Myocyte (in vitro differentiated cells): ENCODE measurements around the gene STN1. TPM values are rescaled to one million over a fixed set of nuclear protein-coding genes. Genes with fewer than 3 reads are reported as not detected.
"Not testable (repeated sequence)": the region's sequence is repeated elsewhere in the genome, so short reads cannot be mapped to it uniquely, and the experiment has no call there.

Source experiments
- DNase-seq: peaks from one replicate; pipeline ENCODE4 v3.0.0-alpha.2; 2012; ENCODE audit warnings: low read depth
- total RNA-seq: library from RNA; depleted of rRNA; stranded (reverse); fragments of >200 nt; gene quantifications from 2 replicates; pipeline ENCODE4 v1.2.3, GENCODE V29; 2014

STN1 gene
- total RNA-seq, 1 donor from 2014 or later: 77.2 TPM

DNA sequence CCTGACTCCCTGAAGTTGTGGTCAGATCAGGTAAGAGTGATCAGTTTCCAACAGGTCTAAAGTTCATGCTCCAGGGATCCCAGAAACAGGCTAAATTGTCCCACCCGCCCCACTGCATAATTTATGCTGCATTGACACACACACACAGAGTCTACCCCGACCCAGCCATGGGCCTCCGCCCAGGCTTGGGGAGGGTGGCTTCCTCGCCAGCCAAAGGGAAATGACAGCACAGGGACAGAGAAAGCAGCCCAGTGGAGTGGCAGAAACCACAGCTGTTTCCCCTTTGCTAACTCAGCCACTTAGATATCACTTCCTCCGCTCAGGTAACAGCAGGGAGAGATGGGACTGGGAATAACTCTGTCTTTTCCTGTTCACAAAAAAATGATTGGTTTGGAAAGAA, 72.0 kb downstream of the STN1 start:
- no peak for DNase-seq

DNA sequence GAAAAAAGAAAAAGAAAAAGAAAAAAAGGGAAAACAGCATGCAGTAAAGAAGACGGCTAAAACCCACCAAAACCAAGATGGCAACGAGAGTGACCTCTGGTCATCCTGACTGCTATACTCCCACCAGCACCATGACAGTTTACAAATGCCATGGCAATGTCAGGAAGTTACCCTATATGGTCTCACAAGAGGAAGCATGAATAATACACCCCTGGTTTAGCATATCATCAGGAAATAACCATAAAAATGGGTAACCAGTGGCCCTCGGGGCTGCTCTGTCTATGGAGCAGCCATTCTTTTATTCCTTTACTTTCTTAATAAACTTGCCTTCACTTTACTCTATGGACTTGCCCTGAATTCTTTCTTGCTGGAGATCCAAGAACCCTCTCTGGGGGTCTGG, 72.6 kb downstream of the STN1 start:
- DNase-seq: not testable (repeated sequence)

DNA sequence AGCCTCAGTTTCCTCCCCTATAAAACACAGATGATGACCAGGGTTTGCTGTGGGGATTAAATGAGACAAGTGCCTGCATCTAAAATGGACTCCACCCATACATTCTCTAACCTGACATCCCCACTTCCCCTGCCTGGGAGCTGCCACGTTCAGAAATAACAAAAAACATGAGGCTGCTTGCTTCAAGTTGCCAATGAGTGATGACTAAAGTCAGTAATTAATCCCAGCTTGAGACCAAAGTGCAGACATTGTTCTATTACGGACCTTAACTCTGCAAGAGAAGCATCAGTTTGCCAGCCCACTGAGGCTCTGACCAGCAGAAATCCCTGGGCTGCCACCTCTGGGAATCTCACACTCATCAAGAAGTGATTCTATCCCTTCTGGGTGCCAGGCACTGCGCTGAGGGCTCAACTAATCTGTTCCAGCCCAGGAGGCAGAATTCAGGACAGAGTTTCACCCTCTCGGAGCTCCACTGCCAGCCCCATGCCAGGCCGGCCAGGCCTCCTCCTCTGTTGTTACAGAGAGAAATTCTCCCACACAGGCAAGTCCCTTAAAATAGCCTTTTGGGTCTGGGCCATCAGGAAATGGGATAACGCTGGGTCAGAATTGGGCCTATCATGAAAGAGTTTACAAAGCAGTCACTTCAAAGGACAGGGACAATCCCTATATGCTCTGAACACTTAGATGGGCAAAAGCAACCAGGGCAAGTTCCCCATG, 74.0 kb downstream of the STN1 start:
- peak; percentile 76 for DNase-seq

DNA sequence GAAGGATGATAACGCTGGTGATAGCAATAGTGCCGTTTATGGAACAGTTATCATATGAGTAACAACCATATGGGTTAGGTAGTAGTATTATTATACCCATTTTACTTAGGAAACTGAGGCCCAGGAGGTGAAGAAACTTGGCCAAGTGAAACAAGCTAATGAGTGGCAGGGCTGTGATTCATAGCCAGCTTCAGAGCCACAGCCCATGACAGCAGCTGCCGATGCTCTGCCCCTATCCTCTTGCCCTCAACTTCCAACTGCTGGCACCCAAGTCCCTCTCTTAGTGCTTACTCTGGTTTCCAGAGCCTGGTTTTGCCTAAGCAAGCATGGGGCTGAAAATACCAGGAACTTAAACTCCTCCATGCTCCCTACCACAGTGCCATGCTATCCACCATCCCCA, 74.9 kb downstream of the STN1 start:
- DNase-seq: peak; percentile 88

DNA sequence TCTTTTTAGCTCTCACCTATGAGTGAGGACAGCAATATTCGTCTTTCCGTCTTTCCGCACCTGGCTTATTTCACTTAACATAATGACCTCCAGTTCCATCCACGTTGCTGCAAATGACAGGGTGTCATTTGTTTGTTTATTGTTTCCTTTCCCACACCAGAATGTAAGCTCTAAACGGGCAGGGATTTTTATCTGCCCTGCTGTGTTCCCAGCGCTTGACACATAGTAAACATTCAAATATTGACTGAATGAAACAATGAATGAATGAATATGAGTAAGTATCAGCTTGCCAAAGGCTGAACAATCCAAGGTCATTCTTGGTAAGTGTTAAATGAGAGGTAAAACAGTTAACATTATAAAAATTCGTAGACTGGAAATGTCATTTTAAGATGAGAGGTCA, 75.4 kb downstream of the STN1 start:
- no peak for DNase-seq

DNA sequence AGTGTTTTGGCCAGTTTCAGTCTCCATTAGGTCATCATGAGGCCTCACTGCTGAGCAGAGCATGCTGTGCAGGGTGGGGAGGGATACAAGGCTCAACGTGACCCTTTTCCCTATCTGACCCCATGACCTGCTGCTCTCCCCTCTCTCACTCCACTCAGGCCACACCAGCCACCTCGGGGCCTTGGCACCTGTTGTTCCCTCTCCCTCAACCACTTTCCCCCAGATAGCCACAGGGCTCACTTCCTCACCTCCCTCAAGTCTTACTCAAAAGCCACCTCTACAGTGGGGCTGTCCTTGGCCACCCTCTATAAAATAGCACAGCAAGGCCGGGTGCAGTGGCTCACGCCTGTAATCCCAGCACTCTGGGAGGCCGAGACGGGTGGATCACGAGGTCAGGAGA, 76.5 kb downstream of the STN1 start:
- DNase-seq: no peak

DNA sequence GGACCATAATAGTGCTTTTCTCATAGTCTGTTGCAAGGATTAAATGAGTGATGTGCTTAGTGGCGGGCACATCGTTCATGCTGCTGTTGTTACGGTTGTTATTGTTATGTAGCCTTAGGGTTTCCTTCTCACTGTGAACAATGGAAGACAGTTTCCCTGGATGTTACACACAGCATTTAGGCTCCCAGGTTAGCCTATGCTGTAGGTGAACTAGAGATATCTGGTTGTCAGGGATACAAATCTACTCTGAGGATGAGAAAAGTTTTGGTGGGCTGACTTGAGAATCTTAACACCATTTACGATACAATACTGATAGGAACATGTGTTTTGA, 77.3 kb downstream of the STN1 start:
- DNase-seq: no peak

DNA sequence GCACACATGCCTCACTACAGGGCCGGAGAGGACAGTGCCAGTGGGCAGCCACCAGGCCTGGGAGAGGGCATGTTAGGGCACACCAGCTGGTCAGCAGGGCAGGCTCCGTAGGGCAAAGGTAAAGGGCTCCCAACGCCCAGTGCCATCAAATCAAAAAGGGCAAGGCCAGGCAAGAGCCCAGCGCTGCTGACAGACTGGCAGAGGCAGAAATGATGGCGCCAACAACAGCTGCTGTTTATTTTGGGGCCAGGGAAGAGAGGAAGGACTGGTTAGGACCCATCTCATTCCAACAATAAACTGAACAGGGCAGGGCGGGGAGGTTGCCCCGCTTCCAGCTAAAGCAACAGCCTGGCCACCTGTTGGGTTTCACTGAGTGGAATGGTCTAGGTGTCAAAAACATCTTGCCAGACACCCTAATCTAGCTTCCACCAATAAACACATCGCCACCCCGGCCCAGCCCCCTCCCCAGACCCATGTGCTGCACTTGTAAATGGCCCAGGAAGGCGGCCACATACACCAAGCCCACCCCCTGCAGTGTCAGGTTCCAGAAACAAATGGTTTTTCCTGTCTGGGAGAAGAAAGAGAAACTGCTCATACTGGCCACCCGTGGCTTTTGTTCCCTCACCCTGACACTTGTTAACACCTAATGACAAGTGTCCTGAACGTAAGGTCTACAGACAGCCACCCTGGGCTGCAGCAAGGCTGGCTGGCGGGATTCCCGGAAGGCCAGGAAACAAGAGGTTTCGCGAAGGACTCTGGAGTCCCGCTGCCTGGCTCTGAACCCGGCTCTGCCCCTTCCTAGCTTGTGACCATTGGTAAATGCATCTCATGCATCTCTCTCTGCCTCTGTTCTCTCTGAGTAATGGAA, 77.9 kb downstream of the STN1 start:
- peak; percentile 95 for DNase-seq

DNA sequence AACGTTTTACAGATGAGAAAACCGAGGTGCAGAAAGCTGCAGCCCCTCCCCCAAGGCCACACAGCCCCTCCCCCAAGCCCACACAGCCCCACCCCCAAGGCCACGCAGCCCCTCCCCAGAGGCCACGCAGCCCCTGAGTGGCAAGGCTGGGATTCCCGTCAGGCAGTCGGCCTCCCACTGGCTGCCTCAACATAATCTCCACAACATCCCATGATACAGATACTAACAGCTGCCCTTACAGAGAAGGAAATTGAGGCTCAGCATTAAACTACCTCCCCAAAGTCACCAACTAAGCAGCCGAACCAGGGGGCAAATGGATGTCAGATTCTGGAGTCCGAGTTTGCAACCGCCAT, 78.5 kb downstream of the STN1 start:
- no peak for DNase-seq

DNA sequence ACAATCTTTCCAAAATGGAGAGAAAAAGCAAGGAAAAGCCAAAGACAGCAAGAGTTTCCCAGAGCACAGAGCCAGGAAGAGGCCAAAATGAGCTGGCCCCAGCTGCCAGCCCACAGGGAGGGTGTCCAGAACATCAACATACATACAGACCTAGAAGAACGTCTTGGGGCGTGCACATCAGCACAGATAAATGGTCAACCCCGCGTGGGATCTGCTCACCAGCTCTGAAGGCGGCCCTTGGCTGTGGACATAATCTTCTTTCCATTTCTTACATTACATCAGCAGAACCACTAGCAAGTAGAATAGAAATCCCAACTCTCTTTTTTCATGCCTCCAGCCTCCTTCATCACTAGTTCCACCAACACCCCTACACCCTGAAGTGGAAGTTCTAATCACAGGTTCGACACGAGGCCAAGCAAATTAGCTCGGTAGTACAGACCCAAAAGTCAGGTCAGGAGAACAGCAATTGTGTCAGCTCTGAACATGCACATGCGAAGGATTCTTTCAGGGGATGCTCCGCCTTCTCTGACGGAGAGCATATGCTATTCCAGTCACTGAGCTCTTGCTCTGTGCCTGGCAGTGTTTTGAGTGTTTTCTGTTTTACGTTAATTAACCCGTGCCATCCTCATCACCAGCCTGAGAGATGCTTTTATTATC, 79.0 kb downstream of the STN1 start:
- no peak for DNase-seq

DNA sequence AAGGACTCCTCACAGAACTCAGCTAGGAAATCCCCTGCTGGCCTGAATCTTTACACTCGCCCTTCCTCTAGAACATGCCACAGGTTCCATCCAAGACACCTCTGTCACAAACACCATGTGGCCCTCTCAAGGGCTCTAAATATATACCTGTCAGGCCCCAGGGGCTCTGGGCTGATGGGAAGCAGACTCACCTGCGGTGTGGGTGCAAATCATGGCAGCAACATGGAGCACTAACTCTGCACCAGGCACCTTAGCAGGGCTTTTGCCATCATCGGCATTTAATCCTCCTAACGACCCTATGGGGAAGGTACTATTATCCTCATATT, 80.0 kb downstream of the STN1 start:
- no peak for DNase-seq

DNA sequence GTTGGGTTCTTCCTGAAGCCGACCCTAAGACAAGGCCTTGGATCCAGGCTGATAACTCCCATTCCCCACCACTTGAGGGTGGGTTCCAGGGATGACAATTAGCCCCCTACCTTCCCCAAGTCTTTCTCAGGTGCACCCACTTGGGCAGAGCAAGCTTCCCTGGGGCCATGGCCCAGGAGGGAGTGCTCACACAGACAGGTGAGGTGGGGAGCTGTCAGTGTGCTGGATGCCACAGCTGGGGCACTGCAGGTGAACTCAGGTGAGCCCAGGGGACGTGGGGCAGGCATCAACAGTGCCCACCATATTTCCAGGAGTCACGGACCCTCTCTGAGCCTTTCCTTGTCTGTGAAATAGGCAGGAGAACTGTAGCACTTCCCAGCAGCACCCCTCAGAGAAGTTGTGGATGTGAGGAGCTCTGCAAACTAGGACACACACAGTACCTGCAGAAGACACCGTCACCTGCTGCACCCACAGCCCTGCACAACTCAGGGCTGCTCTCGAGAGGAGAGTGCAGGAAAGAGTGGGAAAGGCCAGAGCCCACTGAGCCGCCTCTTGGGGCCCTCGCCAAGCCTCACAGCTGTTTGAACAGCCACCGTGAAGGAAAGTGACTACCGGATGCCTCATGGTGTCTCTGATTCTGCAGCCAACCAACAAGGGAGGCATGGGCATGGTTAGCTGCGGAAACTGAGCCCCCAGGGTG, 80.5 kb downstream of the STN1 start:
- peak; percentile 45 for DNase-seq

DNA sequence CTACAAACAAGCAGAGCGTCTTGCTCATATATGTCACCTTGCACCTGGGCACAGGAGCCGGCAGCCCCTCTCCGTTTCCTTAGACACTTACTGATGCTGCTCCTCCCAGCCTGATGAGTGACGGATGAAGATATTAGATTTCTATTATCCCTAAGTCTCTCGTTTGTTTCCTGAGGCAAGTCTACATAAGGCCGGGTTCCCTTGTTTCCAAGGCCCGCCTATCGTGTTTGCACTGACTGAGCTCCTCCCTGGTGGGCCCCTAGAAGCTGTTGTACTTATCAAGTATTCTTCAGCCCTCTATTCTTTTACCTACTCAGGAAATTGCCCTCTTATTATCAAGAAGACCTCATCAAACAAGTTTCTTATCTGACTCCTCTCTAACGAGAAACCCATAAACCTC, 81.1 kb downstream of the STN1 start:
- DNase-seq: no peak

DNA sequence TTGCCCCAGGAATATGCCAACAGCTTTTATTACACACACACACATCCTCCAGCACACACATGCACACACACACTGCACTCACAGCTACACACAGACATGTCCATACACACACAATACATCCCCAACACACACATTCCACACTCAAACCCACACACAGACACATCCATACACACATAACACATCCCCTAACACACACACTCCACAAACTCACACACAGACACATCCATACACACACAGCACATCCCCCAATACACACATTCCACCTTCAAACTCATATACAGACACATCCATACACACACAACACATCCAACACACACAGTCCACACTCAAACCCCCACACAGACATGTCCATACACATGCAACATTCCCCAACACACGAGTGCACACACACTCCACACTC, 81.7 kb downstream of the STN1 start:
- DNase-seq: no peak

DNA sequence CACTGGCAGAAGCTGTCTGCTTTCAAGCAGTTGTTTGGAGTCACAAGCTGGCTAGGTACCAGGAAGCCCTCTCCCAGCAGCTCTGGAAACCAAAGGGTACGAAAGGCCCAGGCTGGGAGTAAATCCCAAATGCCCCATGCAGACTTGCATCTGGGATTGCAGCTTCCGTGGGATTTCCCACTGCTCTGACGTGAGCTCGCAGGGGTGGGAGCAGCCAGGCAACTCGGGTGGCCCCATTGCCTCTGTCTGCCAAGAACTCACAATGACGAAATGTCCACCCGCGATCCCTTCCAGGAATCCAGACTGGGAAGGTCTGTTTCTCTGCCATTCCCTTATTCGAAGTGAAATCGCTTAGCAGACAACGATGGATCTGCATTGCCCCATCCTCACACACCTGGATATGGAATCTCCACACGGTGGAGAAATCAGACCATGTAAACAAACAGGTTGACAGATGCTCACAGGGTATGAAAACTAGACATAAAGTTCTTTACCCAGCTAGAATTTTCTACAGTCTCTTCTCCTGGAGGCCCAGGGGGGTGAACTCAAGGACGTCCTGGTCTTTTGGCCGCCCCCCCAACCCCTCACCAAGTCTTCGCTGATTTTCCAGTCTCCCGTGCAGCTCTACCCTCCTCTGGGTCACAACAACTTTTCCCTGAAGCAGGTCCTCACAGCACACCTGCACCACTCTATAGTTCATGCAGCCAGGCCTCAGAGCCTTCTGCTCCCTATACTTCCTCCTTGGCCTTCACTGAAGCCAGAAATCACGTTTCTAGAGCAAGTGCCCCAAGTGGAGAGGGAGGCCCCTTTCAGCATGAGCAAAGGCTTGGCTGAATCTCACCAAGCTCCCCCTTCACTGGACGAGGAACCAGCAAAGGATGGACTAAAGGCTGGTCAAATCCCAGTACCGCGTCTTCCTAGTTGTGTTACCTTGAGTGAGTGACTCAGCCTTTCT, 82.6 kb downstream of the STN1 start:
- DNase-seq: no peak

DNA sequence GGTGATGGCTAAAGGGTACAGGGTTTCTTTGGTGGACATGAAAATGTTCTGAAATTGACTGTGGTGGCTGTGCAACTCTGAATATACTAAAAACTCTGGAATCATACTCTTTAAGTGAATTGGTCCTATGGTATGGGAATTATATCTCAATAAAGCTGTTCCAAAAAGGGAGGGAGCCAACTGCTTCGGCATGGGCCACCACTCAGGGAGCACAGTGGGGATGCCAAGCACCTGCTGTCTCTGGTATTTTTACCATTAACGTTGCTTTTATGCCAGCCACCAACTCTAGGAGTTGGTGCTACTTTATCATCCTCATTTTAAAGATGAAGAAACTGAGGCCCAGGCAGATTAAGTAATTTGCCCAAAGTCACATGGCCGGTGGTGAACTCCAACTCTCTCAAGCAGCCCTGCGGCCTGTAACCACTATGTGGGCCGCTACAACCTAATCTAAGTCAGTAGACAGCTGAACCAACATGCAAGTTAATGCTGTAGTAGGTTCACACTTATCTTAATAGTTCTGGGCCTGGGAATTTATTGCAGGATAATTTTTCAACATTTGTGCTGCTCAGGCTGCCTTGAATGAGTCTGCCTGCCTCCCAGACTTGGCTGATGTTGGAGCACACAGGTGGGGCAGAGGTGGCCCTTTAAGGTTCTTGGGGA, 83.4 kb downstream of the STN1 start:
- DNase-seq: peak; percentile 54

DNA sequence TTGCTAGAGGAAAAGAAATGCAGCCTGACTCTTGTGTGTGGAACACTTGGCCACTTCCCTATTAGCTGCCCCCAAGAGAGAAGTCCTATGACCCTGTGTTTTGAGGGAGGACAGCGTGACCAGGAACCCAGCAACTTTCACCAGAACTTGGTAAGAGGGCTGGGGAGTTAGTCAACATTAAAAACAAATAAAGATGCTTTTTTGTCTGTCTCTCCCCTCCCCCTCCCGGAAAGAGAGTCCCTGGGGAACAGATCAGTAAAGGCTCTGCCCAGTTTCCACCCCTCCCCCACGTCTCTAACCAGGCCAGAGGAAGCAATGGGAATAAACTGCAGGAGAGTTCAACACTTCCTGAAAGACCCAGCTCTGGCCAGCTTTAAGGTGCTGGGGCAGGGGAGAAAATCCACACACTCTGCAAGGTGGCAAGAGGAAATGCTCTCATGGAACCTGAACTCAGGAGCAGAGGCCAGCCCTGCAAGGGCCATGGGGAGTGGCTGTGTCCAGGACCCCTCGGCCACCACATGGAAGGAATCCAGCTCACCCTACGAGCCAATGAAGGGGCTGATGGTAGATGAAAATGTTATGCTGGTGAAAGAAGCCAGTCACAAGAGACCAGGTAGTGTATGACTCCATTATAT, 84.1 kb downstream of the STN1 start:
- peak; percentile 38 for DNase-seq

DNA sequence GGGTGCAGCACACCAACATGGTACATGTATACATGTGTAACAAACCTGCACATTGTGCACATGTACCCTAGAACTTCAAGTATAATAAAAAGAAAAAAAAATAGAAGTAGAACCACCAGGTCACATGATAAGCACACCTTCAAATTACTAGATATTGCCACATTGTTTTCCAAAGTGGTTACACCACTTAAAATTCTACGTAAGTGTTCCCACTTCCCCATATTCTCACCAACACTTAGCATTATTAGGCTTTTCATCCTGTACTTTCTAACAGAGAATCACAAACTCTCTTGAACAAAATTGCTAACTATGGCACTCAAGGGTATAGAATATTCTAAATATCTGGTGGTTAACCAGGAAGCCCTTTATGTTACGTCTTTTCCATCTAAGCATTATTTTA, 85.2 kb downstream of the STN1 start:
- no peak for DNase-seq
